Endothelial cell of umbilical vein (primary cell): Measurements from ENCODE around the gene PARD3B. TPM values are rescaled to one million over a fixed set of nuclear protein-coding genes. Genes with fewer than 3 reads are reported as not detected.

Source experiments
- BruUV-seq: library from RNA; stranded (reverse); fragments of 400-500 nt; replicated peaks from 2 replicates; lab custom pipeline; 2021; lab: Mats Ljungman, UMichigan
- CTCF ChIA-PET: fragments of 300-600, 350-600 bp; sonication (Branson Sonifier 250); formaldehyde crosslinking; loops from one replicate; lab custom pipeline; 2021; ENCODE audit warnings: antibody characterized with exemption, inconsistent platforms; lab: Charles Lee
- POLR2A ChIA-PET: fragments of 300-600, 350-600 bp; sonication (Branson Sonifier 250); formaldehyde crosslinking; loops from one replicate; lab custom pipeline; 2021; ENCODE audit warnings: antibody characterized with exemption, inconsistent platforms; lab: Charles Lee
- DNase-seq: peaks from one replicate; pipeline ENCODE4 v3.0.0-alpha.2; 2011; ENCODE audit warnings: low read depth, low spot score
- FAIRE-seq: peaks from 2 replicates; lab custom pipeline; 2011; peaks lifted over from hg19 to GRCh38; lab: Jason Lieb, UNC
- H2AFZ ChIP-seq: 2 replicates; pipeline ENCODE4 v1.6.0; 2012; ENCODE audit warnings: low read depth, low read length, control low read depth, inconsistent platforms
- H3K27ac ChIP-seq: 2 replicates; pipeline ENCODE4 v1.5.1; 2011; ENCODE audit warnings: low read depth, mild to moderate bottlenecking, control low read depth, low read length, moderate library complexity; ENCODE audit not compliant: insufficient read depth
- H3K27me3 ChIP-seq, 2 experiments: 2 replicates each; pipeline versions ENCODE4 v1.6.0 to v1.6.1; 2011; ENCODE audit warnings: low read length in 2 of 2, mixed read lengths in 1 of 2; ENCODE audit not compliant: control insufficient read depth in 2 of 2, insufficient read depth in 2 of 2
- H3K36me3 ChIP-seq, 2 experiments: 2 replicates in 1 of 2; 3 replicates in 1 of 2; pipeline ENCODE4 v1.5.1; 2011; ENCODE audit warnings: low read length in 2 of 2, mild to moderate bottlenecking in 1 of 2, moderate library complexity in 1 of 2; ENCODE audit not compliant: control insufficient read depth in 2 of 2, insufficient read depth in 2 of 2; ENCODE audit errors: extremely low read depth in 1 of 2
- H3K4me1 ChIP-seq: 3 replicates; pipeline ENCODE4 v1.5.1; 2011; ENCODE audit warnings: mild to moderate bottlenecking, low read length; ENCODE audit not compliant: control insufficient read depth, insufficient read depth; ENCODE audit errors: extremely low read depth
- H3K4me2 ChIP-seq: 2 replicates; pipeline ENCODE4 v1.6.1; 2011; ENCODE audit warnings: low read length, control low read depth, mixed read lengths; ENCODE audit not compliant: insufficient read depth
- H3K4me3 ChIP-seq, 3 experiments: fragments of 200-600 bp in 1 of 3; sonication (generic), shearing (Covaris generic) in 1 of 3; replicated peaks in 1 of 3; 2 replicates each; pipeline ENCODE4 v1.5.1; 2011 to 2016; ENCODE audit warnings: control low read depth in 3 of 3, low read length in 3 of 3, mild to moderate bottlenecking in 2 of 3, inconsistent platforms in 1 of 3, low read depth in 1 of 3, moderate library complexity in 1 of 3; ENCODE audit not compliant: insufficient read depth in 1 of 3
- H3K79me2 ChIP-seq: 2 replicates; pipeline ENCODE4 v1.6.0; 2012; ENCODE audit warnings: low read length, inconsistent platforms; ENCODE audit not compliant: control insufficient read depth, insufficient read depth
- H3K9ac ChIP-seq: replicated peaks from 2 replicates; pipeline ENCODE3; 2011; ENCODE audit warnings: low read length, control low read depth; ENCODE audit not compliant: insufficient read depth; ENCODE audit errors: extremely low read depth
- H3K9me1 ChIP-seq: replicated peaks from 3 replicates; pipeline ENCODE4 v1.6.0; 2011; ENCODE audit warnings: mild to moderate bottlenecking, low read length; ENCODE audit not compliant: control insufficient read depth, insufficient read depth; ENCODE audit errors: extremely low read depth
- H3K9me3 ChIP-seq: replicated peaks from 2 replicates; pipeline ENCODE4 v1.5.1; 2012; ENCODE audit warnings: low read length, inconsistent platforms; ENCODE audit not compliant: control insufficient read depth, insufficient read depth
- H4K20me1 ChIP-seq: replicated peaks from 2 replicates; pipeline ENCODE3; 2011; ENCODE audit warnings: mild to moderate bottlenecking, low read length; ENCODE audit not compliant: control insufficient read depth, insufficient read depth; ENCODE audit errors: extremely low read depth
- GATA2 ChIP-seq: IDR thresholded peaks from 2 replicates; pipeline ENCODE4 v1.7.0; 2011; ENCODE audit warnings: low read depth, mild to moderate bottlenecking, moderate library complexity, mixed read lengths, low read length; ENCODE audit not compliant: insufficient read length, insufficient read depth
- JUN ChIP-seq: IDR thresholded peaks from 2 replicates; pipeline ENCODE4 v1.6.1; 2011; ENCODE audit warnings: borderline replicate concordance, low read depth; ENCODE audit not compliant: insufficient read length, insufficient read depth
- MYC ChIP-seq: IDR thresholded peaks from one replicate; pipeline ENCODE4 v1.6.1; 2011; ENCODE audit warnings: mild to moderate bottlenecking, low read depth, low read length
- POLR2A ChIP-seq: IDR thresholded peaks from 2 replicates; pipeline ENCODE4 v1.6.1; 2012; ENCODE audit warnings: low read depth, mild to moderate bottlenecking, control low read depth, low read length
- POLR2AphosphoS5 ChIP-seq: IDR thresholded peaks from 2 replicates; pipeline ENCODE4 v1.6.1; 2012; ENCODE audit warnings: low read depth, mild to moderate bottlenecking, control low read depth, low read length, moderate library complexity; ENCODE audit not compliant: insufficient read depth
- dilution Hi-C: fragments of 300-500 bp; cut with MboI; formaldehyde crosslinking; loops from one replicate; pipeline ENCODE4 v1.15.0; 2019; ENCODE audit warnings: low sequenced_read_pairs; ENCODE audit not compliant: extremely low pct_ligation_motif_present
- intact Hi-C: fragments of 100-400 bp; cut with micrococcal nuclease; formaldehyde crosslinking; loops from one replicate; pipeline ENCODE4 v1.10.0; 2022
- polyA plus RNA-seq, 4 experiments: library from polyadenylated mRNA; depleted of rRNA in 3 of 4; stranded (reverse) in 3 of 4; unstranded in 1 of 4; fragments of >200 nt; gene quantifications; 2 replicates each; pipeline versions ENCODE4 v1.2.1 to v1.2.3, GENCODE V29; 2011 to 2012; ENCODE audit warnings: missing spikeins in 1 of 4
- total RNA-seq: library from RNA; stranded (reverse); gene quantifications from 2 replicates; pipeline ENCODE4 v1.2.3, GENCODE V29; 2021

The PARD3B gene
- total and polyA plus RNA-seq, 2 donors (not counting 3 experiments of a cell fraction or from before 2014, with no cell fraction given): 2.2 to 30.9 TPM

- no TSS peak for BruUV-seq
- H3K4me2 ChIP-seq: no peak overlapping the region
- CTCF ChIA-PET: interaction anchor here (1.1 to 1.2 kb wide), 2 partner anchors 11 to 34 kb away, joined by 3 read pairs; no protein-coding TSS in a partner anchor
- TF ChIP-seq MYC (no peak), POLR2A (no peak), JUN (no peak), GATA2 (no peak)
- no peak overlapping the region for H3K27ac ChIP-seq
- H3K9me1 ChIP-seq: no peaks in the 10 kb centered on the region
- DNase-seq: no peak
- H3K9ac ChIP-seq: no peak overlapping the region
- H3K4me3 ChIP-seq: no peak overlapping the region
- POLR2A ChIA-PET: no interaction called here
- H3K4me1 ChIP-seq: no peaks in the 10 kb centered on the region
- FAIRE-seq: no peak
- no peak overlapping the region for H2AFZ ChIP-seq
- H3K27me3 ChIP-seq: no peaks in the 10 kb centered on the region
- no peaks in the 10 kb centered on the region for H3K79me2 ChIP-seq
- no peaks in the 10 kb centered on the region for H3K36me3 ChIP-seq
- dilution Hi-C loops (no loop called here), intact Hi-C loops (no loop called here)
- no peaks in the 10 kb centered on the region for H3K9me3 ChIP-seq
- H4K20me1 ChIP-seq: no peaks in the 10 kb centered on the region
Measured at GRCh38 chr2:205001300-205001966, 456.2 kb downstream of the PARD3B start.

DNA sequence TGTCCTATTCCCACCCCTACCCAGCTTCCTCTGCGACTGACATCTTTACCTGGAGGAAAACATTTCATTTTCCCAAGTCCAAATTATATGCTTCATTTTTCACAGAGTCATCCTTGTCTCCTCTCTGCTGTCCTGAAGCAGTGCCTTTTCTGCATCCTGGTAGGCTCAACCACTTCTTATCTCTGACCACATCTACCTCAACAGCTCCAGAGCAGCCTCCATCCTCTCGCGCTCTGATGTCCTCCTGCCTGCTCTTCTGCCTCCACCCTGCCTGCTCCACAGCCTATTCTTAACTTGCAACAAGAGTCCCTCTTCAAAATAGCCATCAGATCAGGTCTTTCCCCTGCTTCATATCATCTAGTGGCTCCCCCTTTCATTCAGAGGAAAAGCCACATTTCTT, 457.1 kb downstream of the PARD3B start:
- ChIA-PET POLR2A (no interaction called here), CTCF (interaction anchor here (1.1 to 1.2 kb wide), 2 partner anchors 10 to 35 kb away, joined by 3 read pairs; no protein-coding TSS in a partner anchor)
- DNase-seq (no peak), FAIRE-seq (no peak)
- H3K79me2 ChIP-seq: no peaks in the 10 kb centered on the region
- H3K9me3 ChIP-seq: no peaks in the 10 kb centered on the region
- dilution Hi-C loops (no loop called here), intact Hi-C loops (no loop called here)
- no peak overlapping the region for H3K4me2 ChIP-seq
- H4K20me1 ChIP-seq: no peaks in the 10 kb centered on the region
- TF ChIP-seq GATA2 (no peak), POLR2AphosphoS5 (no peak)
- H3K27ac ChIP-seq: no peak overlapping the region
- no peaks in the 10 kb centered on the region for H3K36me3 ChIP-seq
- BruUV-seq: no TSS peak
- H3K4me3 ChIP-seq: no peak overlapping the region
- H3K9me1 ChIP-seq: no peaks in the 10 kb centered on the region
- no peaks in the 10 kb centered on the region for H3K27me3 ChIP-seq
- H3K4me1 ChIP-seq: no peaks in the 10 kb centered on the region
- no peak overlapping the region for H3K9ac ChIP-seq
- no peak overlapping the region for H2AFZ ChIP-seq
